Hepatocyte (in vitro differentiated cells): ENCODE measurements around the gene TBR1.

Experiments used
- CTCF ChIP-seq: fragments of 200-600 bp; sonication (generic); IDR thresholded peaks from 2 replicates; pipeline ENCODE4 v1.5.1; 2016; ENCODE audit warnings: antibody characterized with exemption, mild to moderate bottlenecking; ENCODE audit not compliant: poor library complexity
- EZH2 ChIP-seq: fragments of 200-600 bp; sonication (generic); IDR thresholded peaks from 2 replicates; pipeline ENCODE4 v1.6.1; 2016; ENCODE audit warnings: antibody characterized with exemption, mild to moderate bottlenecking, borderline replicate concordance
- EZH2phosphoT487 ChIP-seq: fragments of 200-600 bp; sonication (generic); IDR thresholded peaks from one replicate; pipeline ENCODE4 v1.6.1; 2018; ENCODE audit warnings: antibody characterized with exemption, mild to moderate bottlenecking, low read depth, moderate library complexity; ENCODE audit not compliant: unreplicated experiment, severe bottlenecking

- TF ChIP-seq CTCF (no peak), EZH2 (no peak), EZH2phosphoT487 (no peak)
Measured at GRCh38 chr2:161420406-161421074, 4.4 kb downstream of the TBR1 start.
